Measurements from ENCODE around the gene DDX18.
"Not testable (repeated sequence)": the region's sequence is repeated elsewhere in the genome, so short reads cannot be mapped to it uniquely, and the experiment has no call there.

Gene DDX18

GRCh38 chr2:117814417-117815264, at the start of gene DDX18:
Gene DDX18, plus strand, starts transcription at chr2:117814691. Its CDS starts 87 bp downstream, at chr2:117814778.
- ATAC-seq: peak; percentile 93 to 95

- no peak for ATAC-seq
Measured at GRCh38 chr2:117770730-117771129, 43.8 kb upstream of the DDX18 start.

GRCh38 chr2:117771969-117772630, 42.4 kb upstream of the DDX18 start:
- no peak for ATAC-seq

- no peak for ATAC-seq
Measured at GRCh38 chr2:117774716-117775115, 39.8 kb upstream of the DDX18 start.

- no peak for ATAC-seq
Measured at GRCh38 chr2:117775703-117776219, 38.7 kb upstream of the DDX18 start.

- no peak for ATAC-seq
Measured at GRCh38 chr2:117776888-117777287, 37.6 kb upstream of the DDX18 start.

- peak in 1 of 2 donors; percentile 36 for ATAC-seq
Measured at GRCh38 chr2:117785740-117786139, 28.8 kb upstream of the DDX18 start.

- peak; percentile 48 to 60 for ATAC-seq
Measured at GRCh38 chr2:117786520-117786919, 28.0 kb upstream of the DDX18 start.

GRCh38 chr2:117789505-117789904, 25.0 kb upstream of the DDX18 start:
- no peak for ATAC-seq

- ATAC-seq: no peak
Measured at GRCh38 chr2:117794668-117795067, 19.8 kb upstream of the DDX18 start.

- ATAC-seq: no peak
Measured at GRCh38 chr2:117801826-117802225, 12.7 kb upstream of the DDX18 start.

GRCh38 chr2:117803644-117804325, 10.7 kb upstream of the DDX18 start:
- not testable (repeated sequence) for ATAC-seq

- no peak for ATAC-seq
Measured at GRCh38 chr2:117812443-117812842, 2.0 kb upstream of the DDX18 start.

GRCh38 chr2:117815946-117816345, 1.5 kb downstream of the DDX18 start:
- ATAC-seq: no peak

- no peak for ATAC-seq
Measured at GRCh38 chr2:117818921-117819320, 4.4 kb downstream of the DDX18 start.

GRCh38 chr2:117820444-117820843, 6.0 kb downstream of the DDX18 start:
- peak; percentile 90 to 96 for ATAC-seq

GRCh38 chr2:117825437-117825836, 10.9 kb downstream of the DDX18 start:
- ATAC-seq: no peak

GRCh38 chr2:117827464-117827863, 13.0 kb downstream of the DDX18 start:
- ATAC-seq: not testable (repeated sequence)

- no peak for ATAC-seq
Measured at GRCh38 chr2:117828870-117829269, 14.4 kb downstream of the DDX18 start.

- no peak for ATAC-seq
Measured at GRCh38 chr2:117832332-117832731, 17.8 kb downstream of the DDX18 start.

- ATAC-seq: no peak
Measured at GRCh38 chr2:117832905-117833613, 18.6 kb downstream of the DDX18 start.

- ATAC-seq: no peak
Measured at GRCh38 chr2:117833911-117834310, 19.4 kb downstream of the DDX18 start.

- ATAC-seq: no peak
Measured at GRCh38 chr2:117834992-117835391, 20.5 kb downstream of the DDX18 start.
